HCT116 (cell line): ENCODE data around the gene MAF. TPM values are rescaled to one million over a fixed set of nuclear protein-coding genes. Genes with fewer than 3 reads are reported as not detected.

Source experiments
- ATAC-seq: fragments of 200-7000 bp; cut with Tn5 transposase; 2 replicates; pipeline ENCODE4 v1.9.1; 2020; ENCODE audit warnings: mild to moderate bottlenecking, moderate library complexity
- BruUV-seq: library from RNA; stranded (reverse); fragments of 400-500 nt; replicated peaks from 2 replicates; lab custom pipeline; 2021; lab: Mats Ljungman, UMichigan
- CTCF ChIA-PET: fragments of 300-600 bp; sonication (Branson Sonifier 250); formaldehyde crosslinking; loops from one replicate; lab custom pipeline; 2021; ENCODE audit warnings: antibody characterized with exemption; lab: Charles Lee
- POLR2A ChIA-PET: fragments of 300-600, 350-600 bp; sonication (Branson Sonifier 250); formaldehyde crosslinking; loops from one replicate; lab custom pipeline; 2021; ENCODE audit warnings: antibody characterized with exemption; lab: Charles Lee
- RAD21 ChIA-PET, 2 experiments: fragments of 300-600 bp; sonication (Branson Sonifier 250); formaldehyde crosslinking; loops; one replicate each; lab custom pipeline; 2023; ENCODE audit warnings: low total read pairs in 2 of 2; ENCODE audit not compliant: uncharacterized antibody in 2 of 2, unreplicated experiment in 2 of 2, low non-redundant PET in 1 of 2; lab: Charles Lee
- DNase-seq: peaks from one replicate; pipeline ENCODE4 v3.0.0-alpha.2; 2010; ENCODE audit warnings: low read depth, low spot score
- H2AFZ ChIP-seq: fragments of 200-600 bp; shearing (Covaris generic), sonication (generic); 2 replicates; pipeline ENCODE4 v1.6.1; 2017; ENCODE audit warnings: low read depth, mixed run types, mixed read lengths, antibody characterized with exemption, low read length; ENCODE audit not compliant: poor library complexity, severe bottlenecking
- H3K27ac ChIP-seq: 2 replicates; pipeline ENCODE4 v1.5.1; 2012; ENCODE audit warnings: low read depth, low read length
- H3K27me3 ChIP-seq: fragments of 200-600 bp; sonication (generic); 2 replicates; pipeline ENCODE4 v1.6.1; 2016; ENCODE audit warnings: mixed run types, low read length, mixed read lengths; ENCODE audit not compliant: insufficient read depth
- H3K36me3 ChIP-seq, 2 experiments: fragments of 200-500 bp in 1 of 2; fragments of 200-600 bp in 1 of 2; sonication (Bioruptor generic) in 1 of 2; sonication (generic) in 1 of 2; 2 replicates each; pipeline versions ENCODE4 v1.5.1 to v1.6.1; 2014 to 2016; ENCODE audit warnings: low read length in 2 of 2, inconsistent platforms in 1 of 2, mixed read lengths in 1 of 2, mixed run types in 1 of 2; ENCODE audit not compliant: insufficient read depth in 2 of 2, control insufficient read depth in 1 of 2
- H3K4me1 ChIP-seq, 2 experiments: fragments of 200-600 bp in 1 of 2; sonication (generic) in 1 of 2; 2 replicates each; pipeline versions ENCODE4 v1.5.1 to v1.6.1; 2012 to 2017; ENCODE audit warnings: low read length in 2 of 2, inconsistent platforms in 1 of 2, mild to moderate bottlenecking in 1 of 2, mixed read lengths in 1 of 2, mixed run types in 1 of 2, moderate library complexity in 1 of 2; ENCODE audit not compliant: insufficient read depth in 2 of 2, control insufficient read depth in 1 of 2
- H3K4me2 ChIP-seq: fragments of 200-600 bp; sonication (generic); 2 replicates; pipeline ENCODE4 v1.6.1; 2017; ENCODE audit warnings: mixed run types, low read length, mixed read lengths
- H3K4me3 ChIP-seq, 2 experiments: fragments of 200-600 bp in 1 of 2; sonication (generic) in 1 of 2; replicated peaks in 1 of 2; 2 replicates each; pipeline ENCODE4 v1.5.1; 2011 to 2016; ENCODE audit warnings: low read length in 2 of 2, control low read depth in 1 of 2, low read depth in 1 of 2, mild to moderate bottlenecking in 1 of 2, mixed read lengths in 1 of 2, mixed run types in 1 of 2
- H3K79me2 ChIP-seq: fragments of 200-600 bp; sonication (generic); 2 replicates; pipeline ENCODE4 v1.6.1; 2017; ENCODE audit warnings: mild to moderate bottlenecking, mixed run types, low read length, moderate library complexity, mixed read lengths; ENCODE audit not compliant: insufficient read depth
- H3K9ac ChIP-seq: fragments of 200-600 bp; sonication (generic); 2 replicates; pipeline ENCODE4 v1.6.1; 2016; ENCODE audit warnings: low read length, mixed read lengths
- H3K9me2 ChIP-seq: fragments of 200-600 bp; sonication (generic), shearing (Covaris generic); 2 replicates; pipeline ENCODE4 v1.6.1; 2017; ENCODE audit warnings: mixed run types, mild to moderate bottlenecking, moderate library complexity; ENCODE audit not compliant: insufficient read depth
- H3K9me3 ChIP-seq, 2 experiments: fragments of 200-500 bp in 1 of 2; fragments of 200-600 bp in 1 of 2; sonication (Bioruptor generic) in 1 of 2; sonication (generic) in 1 of 2; 2 replicates each; pipeline ENCODE4 v1.6.1; 2014 to 2017; ENCODE audit warnings: low read length in 2 of 2, mixed read lengths in 2 of 2, inconsistent platforms in 1 of 2, low read depth in 1 of 2, mild to moderate bottlenecking in 1 of 2, mixed run types in 1 of 2, moderate library complexity in 1 of 2; ENCODE audit not compliant: control insufficient read depth in 1 of 2, insufficient read depth in 1 of 2
- H4K20me1 ChIP-seq: fragments of 200-600 bp; sonication (generic), shearing (Covaris generic); 2 replicates; pipeline ENCODE4 v1.6.1; 2017; ENCODE audit warnings: mixed run types, mild to moderate bottlenecking, moderate library complexity; ENCODE audit not compliant: insufficient read depth
- EZH2phosphoT487 ChIP-seq: fragments of 200-600 bp; IDR thresholded peaks from 2 replicates; pipeline ENCODE4 v1.6.1; 2018; ENCODE audit warnings: antibody characterized with exemption, borderline replicate concordance
- JUND ChIP-seq: IDR thresholded peaks from 2 replicates; pipeline ENCODE4 v1.6.1; 2012
- SRF ChIP-seq: IDR thresholded peaks from 2 replicates; pipeline ENCODE4 v1.6.1; 2012; ENCODE audit warnings: low read depth
- TCF7L2 ChIP-seq: IDR thresholded peaks from 2 replicates; pipeline ENCODE4 v1.7.0; 2011; ENCODE audit warnings: borderline replicate concordance, inconsistent platforms; ENCODE audit not compliant: insufficient read depth, insufficient read length; ENCODE audit errors: extremely low read depth
- YY1 ChIP-seq: IDR thresholded peaks from 2 replicates; pipeline ENCODE4 v1.6.1; 2011; ENCODE audit warnings: low read length, low read depth, moderate library complexity, mild to moderate bottlenecking; ENCODE audit not compliant: insufficient replicate concordance; ENCODE audit errors: extremely low read depth
- intact Hi-C: fragments of 100-400 bp; cut with micrococcal nuclease; formaldehyde crosslinking; loops from 2 replicates; pipeline ENCODE4 v1.10.0; 2022
- total RNA-seq: library from RNA; stranded (reverse); gene quantifications from one replicate; pipeline ENCODE4 v1.2.1, GENCODE V29; 2021; ENCODE audit not compliant: unreplicated experiment
- TF ChIP-seq, protein P1 (sequence below): IDR thresholded peaks from 2 replicates; pipeline ENCODE4 v1.6.1; 2011; ENCODE audit warnings: mild to moderate bottlenecking, low read length, moderate library complexity; ENCODE audit not compliant: insufficient replicate concordance; ENCODE audit errors: extremely low read depth
- TF ChIP-seq, protein P2 (sequence below): IDR thresholded peaks from 2 replicates; pipeline ENCODE4 v1.6.1; 2012
- TF ChIP-seq, protein P3 (sequence below), 3 experiments: fragments of 200-600 bp in 1 of 3; sonication (generic) in 1 of 3; IDR thresholded peaks in 2 of 3; conservative IDR thresholded peaks in 1 of 3; 2 replicates each; pipeline ENCODE4 v1.5.1; 2012 to 2017; ENCODE audit warnings: low read depth in 2 of 3, low read length in 2 of 3, antibody characterized with exemption in 1 of 3, borderline replicate concordance in 1 of 3, control low read depth in 1 of 3, mild to moderate bottlenecking in 1 of 3, mixed read lengths in 1 of 3, mixed run types in 1 of 3, moderate library complexity in 1 of 3; ENCODE audit not compliant: insufficient read depth in 1 of 3

MAF gene
- total RNA-seq, 1 experiment from 2014 or later = 0.27 TPM

DNA sequence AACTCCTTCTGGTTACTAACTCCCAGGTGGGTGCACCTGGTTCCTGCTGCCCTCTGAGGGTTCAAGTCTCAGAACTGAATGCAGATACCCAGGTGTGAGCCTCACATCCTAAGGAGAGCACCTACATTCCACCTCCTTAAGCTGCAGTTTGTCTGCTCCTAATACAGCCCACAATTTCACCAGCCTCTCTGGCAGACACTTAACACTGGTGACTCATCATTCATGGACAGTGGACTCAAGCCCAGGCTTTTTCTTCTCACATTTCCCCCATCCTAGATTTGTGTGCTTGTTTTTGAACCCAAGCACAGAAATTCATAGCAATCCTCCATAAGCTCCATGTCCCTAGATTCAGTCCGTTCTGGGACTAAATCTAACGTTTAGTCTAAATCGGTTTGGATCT is 7.0 kb upstream of the MAF start:
- DNase-seq = no peak
- POLR2A ChIA-PET = no interaction called here
- Histone ChIP-seq H3K36me3 (no peaks in the 10 kb centered on the region), H3K4me2 (no peak overlapping the region), H3K9me2 (no peaks in the 10 kb centered on the region), H3K4me1 (no peaks in the 10 kb centered on the region), H3K79me2 (no peaks in the 10 kb centered on the region), H3K4me3 (no peak overlapping the region), H3K9me3 (peaks cover 5 to 7% of the 10 kb centered on the region in 2 experiments; a peak in 2 of 4 replicates), H2AFZ (no peak overlapping the region), H3K27ac (no peak overlapping the region), H3K9ac (no peak overlapping the region), H3K27me3 (no peaks in the 10 kb centered on the region), H4K20me1 (no peaks in the 10 kb centered on the region)
- RAD21 ChIA-PET = no interaction called here
- ATAC-seq = no peak
- TF ChIP-seq EZH2phosphoT487 = no peak
- no peak for TF ChIP-seq TCF7L2
- TF ChIP-seq, protein P1, sequence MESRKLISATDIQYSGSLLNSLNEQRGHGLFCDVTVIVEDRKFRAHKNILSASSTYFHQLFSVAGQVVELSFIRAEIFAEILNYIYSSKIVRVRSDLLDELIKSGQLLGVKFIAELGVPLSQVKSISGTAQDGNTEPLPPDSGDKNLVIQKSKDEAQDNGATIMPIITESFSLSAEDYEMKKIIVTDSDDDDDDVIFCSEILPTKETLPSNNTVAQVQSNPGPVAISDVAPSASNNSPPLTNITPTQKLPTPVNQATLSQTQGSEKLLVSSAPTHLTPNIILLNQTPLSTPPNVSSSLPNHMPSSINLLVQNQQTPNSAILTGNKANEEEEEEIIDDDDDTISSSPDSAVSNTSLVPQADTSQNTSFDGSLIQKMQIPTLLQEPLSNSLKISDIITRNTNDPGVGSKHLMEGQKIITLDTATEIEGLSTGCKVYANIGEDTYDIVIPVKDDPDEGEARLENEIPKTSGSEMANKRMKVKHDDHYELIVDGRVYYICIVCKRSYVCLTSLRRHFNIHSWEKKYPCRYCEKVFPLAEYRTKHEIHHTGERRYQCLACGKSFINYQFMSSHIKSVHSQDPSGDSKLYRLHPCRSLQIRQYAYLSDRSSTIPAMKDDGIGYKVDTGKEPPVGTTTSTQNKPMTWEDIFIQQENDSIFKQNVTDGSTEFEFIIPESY = no peak
- TF ChIP-seq YY1 = no peak
- TF ChIP-seq SRF = no peak
- TF ChIP-seq, protein P2, sequence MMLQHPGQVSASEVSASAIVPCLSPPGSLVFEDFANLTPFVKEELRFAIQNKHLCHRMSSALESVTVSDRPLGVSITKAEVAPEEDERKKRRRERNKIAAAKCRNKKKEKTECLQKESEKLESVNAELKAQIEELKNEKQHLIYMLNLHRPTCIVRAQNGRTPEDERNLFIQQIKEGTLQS = no peak
- TF ChIP-seq, protein P3, sequence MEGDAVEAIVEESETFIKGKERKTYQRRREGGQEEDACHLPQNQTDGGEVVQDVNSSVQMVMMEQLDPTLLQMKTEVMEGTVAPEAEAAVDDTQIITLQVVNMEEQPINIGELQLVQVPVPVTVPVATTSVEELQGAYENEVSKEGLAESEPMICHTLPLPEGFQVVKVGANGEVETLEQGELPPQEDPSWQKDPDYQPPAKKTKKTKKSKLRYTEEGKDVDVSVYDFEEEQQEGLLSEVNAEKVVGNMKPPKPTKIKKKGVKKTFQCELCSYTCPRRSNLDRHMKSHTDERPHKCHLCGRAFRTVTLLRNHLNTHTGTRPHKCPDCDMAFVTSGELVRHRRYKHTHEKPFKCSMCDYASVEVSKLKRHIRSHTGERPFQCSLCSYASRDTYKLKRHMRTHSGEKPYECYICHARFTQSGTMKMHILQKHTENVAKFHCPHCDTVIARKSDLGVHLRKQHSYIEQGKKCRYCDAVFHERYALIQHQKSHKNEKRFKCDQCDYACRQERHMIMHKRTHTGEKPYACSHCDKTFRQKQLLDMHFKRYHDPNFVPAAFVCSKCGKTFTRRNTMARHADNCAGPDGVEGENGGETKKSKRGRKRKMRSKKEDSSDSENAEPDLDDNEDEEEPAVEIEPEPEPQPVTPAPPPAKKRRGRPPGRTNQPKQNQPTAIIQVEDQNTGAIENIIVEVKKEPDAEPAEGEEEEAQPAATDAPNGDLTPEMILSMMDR (IDR thresholded peaks at IDR 0.05 in 2 of 3, conservative IDR thresholded peaks at IDR 0.05 in 1 of 3; ENCODE audit: borderline replicate concordance in 1 of 3, insufficient read depth in 1 of 3, low read depth in 2 of 3, low read length in 2 of 3) = no peak
- TF ChIP-seq JUND = no peak
- intact Hi-C loops = no loop called here
- BruUV-seq = no TSS peak
- CTCF ChIA-PET = no interaction called here
